ENCODE measurements around the gene MOK.
"Not testable (repeated sequence)": the region's sequence is repeated elsewhere in the genome, so short reads cannot be mapped to it uniquely, and the experiment has no call there.

The MOK gene

GRCh38 chr14:102304611-102305506, at the start of gene MOK:
MOK (minus strand) TSS chr14:102305164; CDS start chr14:102304968, 196 bp downstream.
- peak; percentile 95 for DNase-seq

- no peak for DNase-seq
Observed at GRCh38 chr14:102353126-102353619, 48.2 kb upstream of the MOK start.

GRCh38 chr14:102352213-102352612, 47.2 kb upstream of the MOK start:
- DNase-seq, result no peak

GRCh38 chr14:102351593-102351992, 46.6 kb upstream of the MOK start:
- not testable (repeated sequence) for DNase-seq

GRCh38 chr14:102351023-102351422, 46.1 kb upstream of the MOK start:
- no peak for DNase-seq

GRCh38 chr14:102348376-102348775, 43.4 kb upstream of the MOK start:
- DNase-seq, result no peak

GRCh38 chr14:102346645-102347044, 41.7 kb upstream of the MOK start:
- no peak for DNase-seq

GRCh38 chr14:102345232-102345631, 40.3 kb upstream of the MOK start:
- DNase-seq, result no peak

- DNase-seq, result no peak
Observed at GRCh38 chr14:102344485-102344884, 39.5 kb upstream of the MOK start.

GRCh38 chr14:102344084-102344483, 39.1 kb upstream of the MOK start:
- DNase-seq, result no peak

- DNase-seq, result no peak
Observed at GRCh38 chr14:102342238-102342637, 37.3 kb upstream of the MOK start.

GRCh38 chr14:102341566-102341965, 36.6 kb upstream of the MOK start:
- DNase-seq, result no peak

- DNase-seq, result no peak
Observed at GRCh38 chr14:102338724-102339123, 33.8 kb upstream of the MOK start.

- DNase-seq, result no peak
Observed at GRCh38 chr14:102335163-102335562, 30.2 kb upstream of the MOK start.

GRCh38 chr14:102333795-102334705, 29.1 kb upstream of the MOK start:
- DNase-seq, result no peak

- no peak for DNase-seq
Observed at GRCh38 chr14:102333390-102333789, 28.4 kb upstream of the MOK start.

- DNase-seq, result no peak
Observed at GRCh38 chr14:102330806-102331205, 25.8 kb upstream of the MOK start.

- not testable (repeated sequence) for DNase-seq
Observed at GRCh38 chr14:102329381-102329780, 24.4 kb upstream of the MOK start.

- DNase-seq, result no peak
Observed at GRCh38 chr14:102326583-102326982, 21.6 kb upstream of the MOK start.

GRCh38 chr14:102325791-102326345, 20.9 kb upstream of the MOK start:
- no peak for DNase-seq

- DNase-seq, result no peak
Observed at GRCh38 chr14:102323102-102323501, 18.1 kb upstream of the MOK start.

- DNase-seq, result no peak
Observed at GRCh38 chr14:102321456-102322422, 16.8 kb upstream of the MOK start.
